ENCODE data around the gene RNASE11.
"Not testable (repeated sequence)": the region's sequence is repeated elsewhere in the genome, so short reads cannot be mapped to it uniquely, and the experiment has no call there.

Gene RNASE11

DNA sequence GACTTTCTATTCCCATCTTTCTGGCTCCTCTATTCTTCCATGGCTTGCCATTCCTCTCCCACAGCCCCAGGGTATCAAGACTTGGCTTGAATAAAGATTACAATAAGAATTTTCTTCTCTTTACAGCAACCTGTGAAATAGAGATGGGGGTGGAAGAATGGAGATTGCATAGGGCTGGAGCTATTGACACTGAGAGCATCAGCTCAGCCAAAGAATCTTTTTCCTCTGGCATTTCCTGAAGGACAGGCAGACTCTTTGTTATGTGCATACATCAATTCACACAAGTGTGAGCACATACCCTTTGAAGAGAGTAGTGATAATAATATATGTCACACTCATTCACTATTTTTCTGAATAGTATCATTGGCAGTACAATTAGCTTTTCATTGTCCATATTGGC, 4.7 kb downstream of the RNASE11 start:
- peaks cover 2% of the 10 kb centered on the region for H3K4me1 Mint-ChIP-seq
- H3K9me3 Mint-ChIP-seq: no peaks in the 10 kb centered on the region
- no peak for DNase-seq
- no peaks in the 10 kb centered on the region for H3K36me3 Mint-ChIP-seq
- no peak overlapping the region for H3K27ac Mint-ChIP-seq
- H3K27me3 Mint-ChIP-seq: peaks cover 14% of the 10 kb centered on the region
- H3K4me3 Mint-ChIP-seq: no peak overlapping the region
- CTCF ChIA-PET: interaction anchor here (1.1 kb wide), 1 partner anchor 9 kb away, joined by 3 read pairs; no protein-coding TSS in a partner anchor

DNA sequence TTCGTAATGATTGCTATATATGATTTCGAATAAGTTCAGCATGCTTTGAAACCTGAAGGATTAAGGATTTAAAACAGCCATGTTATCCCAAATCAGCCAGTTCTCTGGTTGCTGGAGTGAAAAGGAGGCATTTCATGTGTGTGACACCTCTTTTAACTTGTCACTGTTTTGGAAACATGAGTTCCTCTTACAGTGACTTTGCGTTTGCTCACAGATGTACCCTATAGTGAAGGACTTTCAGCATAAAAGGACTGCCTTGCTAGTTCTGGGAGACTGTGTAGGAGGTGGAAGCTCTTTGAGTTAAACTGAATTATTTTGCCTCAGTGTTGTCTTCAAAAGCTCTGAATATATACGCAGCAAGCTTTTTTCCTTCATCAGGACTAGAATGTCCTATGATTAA, 7.6 kb downstream of the RNASE11 start:
- H3K4me1 Mint-ChIP-seq: no peaks in the 10 kb centered on the region
- no peak overlapping the region for H3K27ac Mint-ChIP-seq
- no peaks in the 10 kb centered on the region for H3K9me3 Mint-ChIP-seq
- peaks cover 11% of the 10 kb centered on the region for H3K27me3 Mint-ChIP-seq
- CTCF ChIA-PET: no interaction called here
- no peak overlapping the region for H3K4me3 Mint-ChIP-seq
- no peak for DNase-seq
- no peaks in the 10 kb centered on the region for H3K36me3 Mint-ChIP-seq

DNA sequence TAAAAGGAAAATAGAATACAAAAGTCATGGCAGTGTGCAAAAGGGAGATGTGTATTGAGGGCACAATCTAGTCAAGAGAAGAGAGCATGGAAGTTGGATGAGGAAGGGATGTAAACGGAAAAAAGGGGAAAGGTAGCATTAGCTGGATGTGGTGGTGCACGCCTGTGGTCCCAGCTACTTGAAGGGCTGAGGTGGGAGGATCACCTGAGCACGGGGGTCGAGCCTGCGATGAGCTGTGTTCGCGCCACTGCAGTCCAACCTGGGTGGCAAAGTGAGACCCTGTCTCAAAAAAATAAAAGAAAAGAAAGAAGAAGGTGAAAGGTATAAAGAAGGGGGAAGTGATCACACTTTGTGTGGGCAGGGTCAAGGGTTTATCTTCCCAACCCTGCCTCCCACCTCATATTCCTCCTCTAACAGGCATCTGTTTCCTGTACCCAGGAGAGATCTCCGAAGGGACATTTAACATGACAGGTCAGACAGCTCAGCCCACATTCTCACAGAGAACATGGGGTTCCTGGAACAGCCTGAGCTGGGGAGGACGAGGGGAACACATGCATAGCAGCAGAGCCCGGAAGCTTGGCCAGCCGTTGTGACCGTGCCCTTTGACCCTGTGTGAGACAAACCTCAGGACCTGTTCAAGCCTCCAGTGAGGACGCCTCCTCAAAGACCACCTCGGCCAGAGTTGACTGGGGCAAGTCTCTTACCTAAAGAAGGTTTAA, 8.9 kb downstream of the RNASE11 start:
- no peaks in the 10 kb centered on the region for H3K4me1 Mint-ChIP-seq
- peaks cover 6% of the 10 kb centered on the region for H3K27me3 Mint-ChIP-seq
- H3K36me3 Mint-ChIP-seq: no peaks in the 10 kb centered on the region
- no peak overlapping the region for H3K27ac Mint-ChIP-seq
- no peak overlapping the region for H3K4me3 Mint-ChIP-seq
- CTCF ChIA-PET: no interaction called here
- no peaks in the 10 kb centered on the region for H3K9me3 Mint-ChIP-seq
- no peak for DNase-seq

GRCh38 chr14:20578325-20578724, 9.5 kb downstream of the RNASE11 start:
- CTCF ChIA-PET: no interaction called here
- H3K27ac Mint-ChIP-seq: no peak overlapping the region
- no peak overlapping the region for H3K4me3 Mint-ChIP-seq
- H3K27me3 Mint-ChIP-seq: peaks cover 6% of the 10 kb centered on the region
- H3K9me3 Mint-ChIP-seq: no peaks in the 10 kb centered on the region
- no peaks in the 10 kb centered on the region for H3K36me3 Mint-ChIP-seq
- no peak for DNase-seq
- H3K4me1 Mint-ChIP-seq: no peaks in the 10 kb centered on the region

DNA sequence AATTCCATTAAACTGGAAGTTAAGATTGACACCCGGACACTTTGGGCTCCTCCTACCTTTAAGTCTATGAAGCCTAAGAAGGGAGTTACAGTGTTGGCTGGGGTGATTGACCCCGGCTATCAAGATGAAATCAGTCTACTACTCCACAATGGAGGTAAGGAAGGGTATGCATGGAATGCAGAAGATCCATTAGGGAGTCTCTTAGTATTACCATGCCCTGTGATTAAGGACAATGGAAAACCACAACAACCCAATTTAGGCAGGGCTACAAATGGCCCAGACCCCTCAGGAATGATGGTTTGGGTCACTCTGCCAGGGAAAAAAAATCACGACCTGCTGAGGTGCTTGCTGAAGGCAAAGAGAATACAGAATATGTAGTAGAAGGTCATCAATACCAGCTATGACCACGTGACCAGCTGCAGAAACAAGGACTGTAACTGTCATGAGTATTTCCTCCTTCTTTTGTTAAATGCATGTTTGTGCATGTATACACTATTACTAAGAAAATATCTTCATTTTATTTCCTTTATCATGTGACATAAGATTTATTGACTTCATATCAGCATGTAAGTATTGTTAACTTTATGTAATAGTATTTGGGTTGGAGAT, 15.3 kb downstream of the RNASE11 start:
- H3K36me3 Mint-ChIP-seq, H3K4me3 Mint-ChIP-seq, DNase-seq, H3K4me1 Mint-ChIP-seq, H3K27me3 Mint-ChIP-seq, H3K27ac Mint-ChIP-seq, CTCF ChIA-PET: not testable (repeated sequence)
- H3K9me3 Mint-ChIP-seq: peaks cover 15% of the 10 kb centered on the region

DNA sequence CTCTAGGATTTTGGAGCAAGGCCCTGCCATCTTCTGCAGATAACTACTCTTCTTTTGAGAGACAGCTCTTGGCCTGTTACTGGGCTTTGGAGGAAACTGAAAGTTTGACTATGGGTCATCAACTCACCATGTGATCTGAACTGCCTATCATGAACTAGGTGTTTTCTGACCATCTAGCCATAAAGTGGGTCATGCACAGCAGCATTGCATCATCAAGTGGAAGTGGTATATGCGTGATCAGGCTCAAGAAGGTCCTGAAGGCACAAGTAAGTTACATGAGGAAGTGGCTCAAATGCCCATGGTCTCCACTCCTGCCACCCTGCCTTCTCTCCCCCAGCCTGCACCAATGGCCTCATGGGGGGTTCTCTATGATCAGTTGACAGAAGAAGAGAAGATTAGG, 17.1 kb downstream of the RNASE11 start:
- DNase-seq, H3K4me1 Mint-ChIP-seq, H3K4me3 Mint-ChIP-seq, CTCF ChIA-PET, H3K27me3 Mint-ChIP-seq, H3K27ac Mint-ChIP-seq, H3K36me3 Mint-ChIP-seq: not testable (repeated sequence)
- H3K9me3 Mint-ChIP-seq: peaks cover 15% of the 10 kb centered on the region

DNA sequence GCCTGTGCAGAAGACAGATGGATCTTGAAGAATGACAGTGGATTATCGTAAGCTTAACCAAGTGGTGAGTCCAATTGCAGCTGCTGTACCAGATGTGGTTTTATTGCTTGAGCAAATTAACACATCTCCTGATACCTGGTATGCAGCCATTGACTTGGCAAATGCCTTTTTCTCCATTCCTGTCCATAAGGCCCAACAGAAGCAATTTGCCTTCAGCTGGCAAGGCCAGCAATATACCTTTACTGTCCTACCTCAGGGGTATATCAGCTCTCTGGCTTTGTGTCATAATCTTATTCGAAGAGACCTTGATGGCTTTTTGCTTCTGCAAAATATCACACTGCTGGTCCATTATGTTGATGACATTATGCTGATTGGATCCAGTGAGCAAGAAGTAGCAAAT, 17.9 kb downstream of the RNASE11 start:
- H3K4me3 Mint-ChIP-seq, CTCF ChIA-PET, H3K27ac Mint-ChIP-seq, H3K36me3 Mint-ChIP-seq, H3K4me1 Mint-ChIP-seq, H3K27me3 Mint-ChIP-seq, DNase-seq: not testable (repeated sequence)
- H3K9me3 Mint-ChIP-seq: peaks cover 15% of the 10 kb centered on the region

DNA sequence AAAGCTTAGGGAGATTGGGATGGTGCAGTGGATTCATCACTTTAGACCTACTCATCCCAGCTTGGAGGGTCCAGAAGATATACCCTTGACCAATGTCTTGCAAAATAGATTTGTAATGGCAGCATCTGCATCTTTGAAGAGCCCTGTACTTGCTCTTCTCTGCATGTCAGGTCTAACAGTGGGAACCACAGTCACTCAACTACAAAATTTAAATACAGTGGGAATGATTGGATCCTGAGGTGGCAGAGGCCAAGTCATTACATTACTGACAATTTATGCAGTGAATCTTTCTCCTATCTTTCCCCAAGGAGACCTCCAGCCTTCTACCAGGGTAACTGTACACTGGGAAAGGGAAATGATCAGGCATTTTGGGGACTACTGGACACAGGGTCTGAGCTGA, 18.7 kb downstream of the RNASE11 start:
- H3K27ac Mint-ChIP-seq: no peak overlapping the region
- no peak overlapping the region for H3K4me3 Mint-ChIP-seq

DNA sequence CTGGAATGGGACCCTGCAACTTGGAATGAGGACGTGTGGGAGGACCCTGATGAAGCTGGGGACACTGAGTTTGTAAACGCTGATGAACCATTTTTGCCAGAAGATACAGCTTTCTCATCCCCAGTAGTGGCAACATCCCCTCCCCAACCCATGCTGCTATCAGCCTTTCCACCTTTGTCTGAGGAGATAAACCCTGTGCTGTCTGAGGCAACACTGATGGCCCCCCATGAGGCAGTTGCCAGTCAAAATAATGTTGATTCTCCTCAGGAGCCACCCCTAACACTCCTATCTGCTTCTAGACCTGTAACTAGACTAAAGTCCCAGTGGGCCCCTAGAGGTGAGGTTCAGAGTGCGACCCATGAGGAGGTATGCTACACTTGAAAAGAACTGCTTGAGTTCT, 19.4 kb downstream of the RNASE11 start:
- Mint-ChIP-seq H3K4me1 (peaks cover 7% of the 10 kb centered on the region), H3K4me3 (no peak overlapping the region), H3K27ac (no peak overlapping the region), H3K9me3 (peaks cover 15% of the 10 kb centered on the region), H3K27me3 (no peaks in the 10 kb centered on the region), H3K36me3 (no peaks in the 10 kb centered on the region)
- CTCF ChIA-PET: no interaction called here
- DNase-seq: no peak

More for the DNA sequence above, 18.7 kb downstream of the RNASE11 start:
- Mint-ChIP-seq H3K27me3 (no peaks in the 10 kb centered on the region), H3K9me3 (peaks cover 15% of the 10 kb centered on the region), H3K36me3 (no peaks in the 10 kb centered on the region), H3K4me1 (peaks cover 7% of the 10 kb centered on the region)
- DNase-seq: no peak
- CTCF ChIA-PET: no interaction called here

DNA sequence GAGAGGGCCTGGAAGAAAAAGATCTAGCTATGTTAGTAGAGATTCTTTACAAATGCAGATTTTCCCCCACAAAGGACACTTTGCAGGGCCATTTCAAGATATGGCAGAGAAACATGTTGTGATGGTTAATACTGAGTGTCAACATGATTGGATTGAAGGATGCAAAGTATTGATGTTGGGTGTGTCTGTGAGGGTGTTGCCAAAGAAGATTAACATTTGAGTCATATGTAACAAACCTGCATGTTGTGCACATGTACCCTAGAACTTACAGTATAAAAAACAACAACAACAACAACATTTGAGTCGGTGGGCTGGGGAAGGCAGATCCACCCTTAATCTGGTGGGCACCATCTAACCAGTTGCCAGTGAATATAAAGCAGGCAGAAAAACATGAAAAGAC, 20.6 kb downstream of the RNASE11 start:
- peaks cover 15% of the 10 kb centered on the region for H3K9me3 Mint-ChIP-seq

GRCh38 chr14:20564501-20564997, 23.3 kb downstream of the RNASE11 start:
- no peak overlapping the region for H3K4me3 Mint-ChIP-seq
- no peaks in the 10 kb centered on the region for H3K36me3 Mint-ChIP-seq
- H3K27ac Mint-ChIP-seq: no peak overlapping the region
- CTCF ChIA-PET: interaction anchor here (1.2 kb wide), 1 partner anchor 33 kb away, joined by 3 read pairs; no protein-coding TSS in a partner anchor
- peaks cover 7% of the 10 kb centered on the region for H3K4me1 Mint-ChIP-seq
- H3K27me3 Mint-ChIP-seq: no peaks in the 10 kb centered on the region
- peaks cover 12% of the 10 kb centered on the region for H3K9me3 Mint-ChIP-seq
- DNase-seq: no peak

More for the DNA sequence above, 20.6 kb downstream of the RNASE11 start:
- DNase-seq, H3K4me3 Mint-ChIP-seq, H3K4me1 Mint-ChIP-seq, H3K27me3 Mint-ChIP-seq, H3K36me3 Mint-ChIP-seq, H3K27ac Mint-ChIP-seq, CTCF ChIA-PET: not testable (repeated sequence)

DNA sequence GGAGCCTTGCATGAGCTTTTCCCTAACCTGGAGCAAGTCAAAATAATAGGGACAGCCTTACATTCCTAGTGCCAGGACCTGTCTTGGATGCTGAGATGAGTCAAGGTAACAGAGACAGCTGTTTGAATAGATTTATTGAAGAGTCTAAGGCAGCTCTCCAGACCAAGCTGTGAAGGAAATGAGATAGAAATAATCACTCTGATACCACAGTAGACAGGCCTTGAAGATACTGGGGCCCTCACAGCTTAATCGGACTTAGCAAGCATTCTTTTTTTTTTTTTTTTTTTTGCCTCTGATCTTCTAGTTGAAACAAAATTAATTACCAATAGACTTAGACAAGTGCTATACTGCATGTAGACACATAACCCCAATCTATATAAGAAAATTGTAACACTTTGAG, 23.8 kb downstream of the RNASE11 start:
- Mint-ChIP-seq H3K36me3 (no peaks in the 10 kb centered on the region), H3K27ac (no peak overlapping the region)
- CTCF ChIA-PET: interaction anchor here (1.2 kb wide), 1 partner anchor 33 kb away, joined by 3 read pairs; no protein-coding TSS in a partner anchor

DNA sequence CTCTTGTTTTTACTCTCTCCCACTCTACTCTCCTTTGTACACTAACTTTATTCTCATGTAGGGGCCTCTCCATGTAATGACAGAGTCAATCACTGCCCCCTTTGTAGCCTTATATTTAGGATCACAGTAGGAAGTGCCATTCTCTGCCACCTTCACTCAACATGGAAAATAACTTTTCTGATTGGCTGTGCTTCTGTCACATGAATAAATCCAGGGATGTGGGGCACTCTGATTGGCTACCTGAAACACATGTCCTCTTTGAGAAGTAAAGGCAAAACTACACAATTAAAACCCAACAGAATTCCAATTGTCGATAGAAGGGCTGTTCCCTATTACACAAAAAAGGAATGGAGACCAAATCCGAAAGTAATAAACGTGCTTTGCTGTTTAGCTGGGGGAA, 26.8 kb downstream of the RNASE11 start, which contains the start of gene RNASE9:
TSS of gene RNASE9 (minus strand) at position 87 of the 400 bp plus-strand sequence.
- H3K4me1 Mint-ChIP-seq: no peaks in the 10 kb centered on the region
- DNase-seq: no peak
- no peaks in the 10 kb centered on the region for H3K36me3 Mint-ChIP-seq
- H3K4me3 Mint-ChIP-seq: no peak within 1 kb of the TSS
- no peak within 1 kb of the TSS for H3K27ac Mint-ChIP-seq
- no peaks in the 10 kb centered on the region for H3K27me3 Mint-ChIP-seq
- CTCF ChIA-PET: no interaction called here
- no peaks in the 10 kb centered on the region for H3K9me3 Mint-ChIP-seq

More for the DNA sequence above, 23.8 kb downstream of the RNASE11 start:
- Mint-ChIP-seq H3K9me3 (peaks cover 7% of the 10 kb centered on the region), H3K4me3 (no peak overlapping the region), H3K4me1 (peaks cover 7% of the 10 kb centered on the region), H3K27me3 (no peaks in the 10 kb centered on the region)
- no peak for DNase-seq

DNA sequence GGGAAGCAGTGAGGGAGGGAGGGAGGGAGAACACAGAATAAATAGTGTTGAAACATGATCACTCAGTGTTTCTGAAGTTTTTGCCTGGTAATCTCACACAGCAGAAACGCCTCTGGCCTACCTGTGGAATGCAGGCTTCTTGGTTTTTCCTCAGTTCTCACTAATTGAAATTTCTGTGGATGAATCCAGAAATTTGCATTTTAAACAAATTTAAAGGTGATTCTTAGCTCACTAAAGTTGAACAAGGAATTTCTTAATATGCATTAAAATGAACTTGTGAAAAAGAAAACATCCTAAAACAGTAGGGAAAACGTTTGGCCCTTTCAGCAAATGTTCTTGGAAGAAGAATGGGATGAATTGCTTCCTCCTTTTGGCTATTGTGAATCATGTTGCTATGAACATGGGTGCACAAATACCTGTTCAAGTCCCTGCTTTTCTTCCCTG, 28.3 kb downstream of the RNASE11 start:
- CTCF ChIA-PET: no interaction called here
- Mint-ChIP-seq H3K36me3 (no peaks in the 10 kb centered on the region), H3K27me3 (no peaks in the 10 kb centered on the region), H3K27ac (no peak overlapping the region), H3K4me3 (no peak overlapping the region), H3K4me1 (no peaks in the 10 kb centered on the region), H3K9me3 (no peaks in the 10 kb centered on the region)
- no peak for DNase-seq

- no peak overlapping the region for H3K27ac Mint-ChIP-seq
- no peaks in the 10 kb centered on the region for H3K36me3 Mint-ChIP-seq
- CTCF ChIA-PET: no interaction called here
- H3K9me3 Mint-ChIP-seq: no peaks in the 10 kb centered on the region
- no peak overlapping the region for H3K4me3 Mint-ChIP-seq
- no peaks in the 10 kb centered on the region for H3K27me3 Mint-ChIP-seq
- H3K4me1 Mint-ChIP-seq: no peaks in the 10 kb centered on the region
- DNase-seq: no peak
These were observed 30.6 kb downstream of the RNASE11 start for GRCh38 chr14:20557212-20557542.
